Body of pancreas (tissue), 4 donors: Measurements from ENCODE around the gene AGAP1. TPM values are rescaled to one million over a fixed set of nuclear protein-coding genes. Genes with fewer than 3 reads are reported as not detected.

Experiments used
- ATAC-seq: fragments of 150-250 bp; one replicate; pipeline ENCODE4 v1.9.1; 2016
- DNase-seq, 4 donors: peaks; one replicate each; pipeline ENCODE4 v3.0.0-alpha.2; 2019
- H3K27ac ChIP-seq, 4 donors: fragments of 200-600 bp; sonication (generic); 1 replicate in 3 of 4; 2 replicates in 1 of 4; pipeline versions ENCODE4 v1.5.1 to v1.6.1; 2016 to 2019; ENCODE audit warnings: mild to moderate bottlenecking in 1 of 4, mixed read lengths in 1 of 4, moderate library complexity in 1 of 4
- H3K27me3 ChIP-seq, 2 donors: fragments of 200-600 bp; sonication (generic); one replicate each; pipeline ENCODE4 v1.6.0; 2016; ENCODE audit warnings: mild to moderate bottlenecking in 1 of 2
- H3K36me3 ChIP-seq, 2 donors: fragments of 200-600 bp; sonication (generic); replicated peaks in 1 of 2; 2 replicates each; pipeline ENCODE4 v1.5.1; 2016; ENCODE audit warnings: low read depth in 2 of 2; ENCODE audit not compliant: insufficient read depth in 1 of 2
- H3K4me1 ChIP-seq: fragments of 200-600 bp; sonication (generic); one replicate; pipeline ENCODE4 v1.6.0; 2016
- H3K4me3 ChIP-seq, 2 donors: fragments of 200-600 bp; sonication (generic); 1 replicate in 1 of 2; 2 replicates in 1 of 2; pipeline ENCODE4 v1.5.1; 2016 to 2019
- H3K9me3 ChIP-seq, 3 donors: fragments of 200-600 bp; sonication (generic); 1 replicate in 2 of 3; 2 replicates in 1 of 3; pipeline ENCODE4 v1.5.1; 2016
- CTCF ChIP-seq, 7 experiments: fragments of 450-650 bp in 4 of 7; fragments of 200-600 bp in 3 of 7; sonication (generic) in 3 of 7; IDR thresholded peaks; one replicate each; pipeline ENCODE4 v1.5.1; 2016 to 2019; ENCODE audit warnings: antibody characterized with exemption in 7 of 7
- POLR2A ChIP-seq, 3 donors: fragments of 450-650 bp; IDR thresholded peaks; one replicate each; pipeline ENCODE4 v1.6.1; 2016; ENCODE audit warnings: antibody characterized with exemption in 3 of 3, mild to moderate bottlenecking in 2 of 3
- WGBS, 2 donors: methylation state at CpG; one replicate each; pipeline ENCODE4 v1.1.5; 2017; 5-methylcytosine and 5-hydroxymethylcytosine counted together
- intact Hi-C: fragments of 100-400 bp; cut with DNase I; formaldehyde crosslinking; loops from one replicate; pipeline ENCODE4 v1.15.1; 2023
- total RNA-seq, 2 donors: library from RNA; depleted of rRNA; stranded (reverse); fragments of >200 nt; gene quantifications; one replicate each; pipeline ENCODE4 v1.1.0, GENCODE V29; 2016

Gene AGAP1
- total RNA-seq, 2 donors from 2014 or later = 21.3 to 32.6 TPM

- Histone ChIP-seq H3K9me3 (no peaks in the 10 kb centered on the region), H3K4me1 (no peaks in the 10 kb centered on the region), H3K4me3 (no peak overlapping the region), H3K27me3 (no peaks in the 10 kb centered on the region), H3K27ac (no peak overlapping the region), H3K36me3 (no peaks in the 10 kb centered on the region)
- TF ChIP-seq POLR2A (IDR thresholded peaks at IDR 0.05) = no peak
- TF ChIP-seq CTCF (IDR thresholded peaks at IDR 0.05) = no peak
- intact Hi-C loops = no loop called here
- ATAC-seq (no peak), DNase-seq (no peak)
- WGBS, 2 donors = 68 to 80% methylated on average over 2 of the region's 2 CpGs
Measured at GRCh38 chr2:235909358-235909757, 415.5 kb downstream of the AGAP1 start.

- Histone ChIP-seq H3K27me3 (no peaks in the 10 kb centered on the region), H3K9me3 (no peaks in the 10 kb centered on the region), H3K27ac (no peak overlapping the region), H3K36me3 (no peaks in the 10 kb centered on the region), H3K4me3 (no peak overlapping the region), H3K4me1 (no peaks in the 10 kb centered on the region)
- 84 to 95% methylated on average over 3 of the region's 3 CpGs for WGBS, 2 donors
- DNase-seq = no peak
- no peak for TF ChIP-seq CTCF (IDR thresholded peaks at IDR 0.05)
- TF ChIP-seq POLR2A (IDR thresholded peaks at IDR 0.05) = no peak
- intact Hi-C loops = no loop called here
- no peak for ATAC-seq
Measured at GRCh38 chr2:235910067-235910466, 416.2 kb downstream of the AGAP1 start.

DNA sequence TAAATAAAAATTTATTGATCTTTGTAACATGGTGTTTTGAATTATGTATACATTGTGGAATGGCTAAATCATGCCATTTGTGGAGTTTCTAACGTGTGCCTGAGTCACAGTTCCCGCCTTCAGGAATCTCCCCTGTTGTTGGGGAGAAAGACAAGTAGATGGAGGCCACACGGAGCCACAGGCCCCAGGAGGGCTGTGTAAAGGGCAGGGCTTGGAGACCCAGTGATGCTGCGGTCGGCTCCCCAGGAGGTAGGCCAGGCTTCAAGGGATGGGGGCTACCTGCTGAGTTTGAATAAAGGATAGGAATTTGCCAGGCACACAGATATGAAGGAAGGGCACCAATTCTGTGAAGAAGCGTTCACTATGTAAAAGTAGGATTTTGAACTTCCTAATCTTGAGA is 417.3 kb downstream of the AGAP1 start:
- DNase-seq = no peak
- 92 to 96% methylated on average over 6 of the region's 6 CpGs for WGBS, 2 donors
- Histone ChIP-seq H3K36me3 (no peaks in the 10 kb centered on the region), H3K27ac (no peak overlapping the region), H3K4me1 (no peaks in the 10 kb centered on the region), H3K4me3 (no peak overlapping the region), H3K9me3 (no peaks in the 10 kb centered on the region), H3K27me3 (no peaks in the 10 kb centered on the region)
- intact Hi-C loops = no loop called here
- ATAC-seq = no peak
- TF ChIP-seq CTCF (IDR thresholded peaks at IDR 0.05) (no peak), POLR2A (IDR thresholded peaks at IDR 0.05) (no peak)

- Histone ChIP-seq H3K4me3 (no peak overlapping the region), H3K36me3 (no peaks in the 10 kb centered on the region), H3K9me3 (no peaks in the 10 kb centered on the region), H3K4me1 (no peaks in the 10 kb centered on the region), H3K27ac (no peak overlapping the region), H3K27me3 (no peaks in the 10 kb centered on the region)
- DNase-seq (no peak), ATAC-seq (no peak)
- intact Hi-C loops = no loop called here
- WGBS, 2 donors = 80 to 81% methylated on average over 10 of the region's 10 CpGs
- TF ChIP-seq POLR2A (IDR thresholded peaks at IDR 0.05) (no peak), CTCF (IDR thresholded peaks at IDR 0.05) (no peak)
Measured at GRCh38 chr2:235911633-235912233, 417.9 kb downstream of the AGAP1 start.

- ATAC-seq (no peak), DNase-seq (no peak)
- 93 to 94% methylated on average over 9 of the region's 9 CpGs for WGBS, 2 donors
- Histone ChIP-seq H3K9me3 (no peaks in the 10 kb centered on the region), H3K27me3 (no peaks in the 10 kb centered on the region), H3K4me3 (no peak overlapping the region), H3K27ac (no peak overlapping the region), H3K36me3 (no peaks in the 10 kb centered on the region), H3K4me1 (no peaks in the 10 kb centered on the region)
- no peak for TF ChIP-seq POLR2A (IDR thresholded peaks at IDR 0.05)
- intact Hi-C loops = no loop called here
Measured at GRCh38 chr2:235914756-235915155, 420.9 kb downstream of the AGAP1 start.
